ENCODE results near the gene METRNL.
A peak's percentile ranks its signal among the peaks of the same experiment; 100 is the strongest.

Gene METRNL

GRCh38 chr17:83081684-83082201 lies 2.3 kb downstream of the METRNL start:
- DNase-seq: no peak

GRCh38 chr17:83082424-83082823 lies 3.0 kb downstream of the METRNL start:
- no peak for DNase-seq

- no peak for DNase-seq
Measured at GRCh38 chr17:83082909-83083367, 3.5 kb downstream of the METRNL start.

GRCh38 chr17:83083368-83084201 lies 4.2 kb downstream of the METRNL start:
- peak; percentile 92 for DNase-seq

GRCh38 chr17:83084214-83084613 lies 4.8 kb downstream of the METRNL start:
- no peak for DNase-seq

GRCh38 chr17:83084621-83085056 lies 5.2 kb downstream of the METRNL start:
- no peak for DNase-seq

GRCh38 chr17:83085103-83085502 lies 5.7 kb downstream of the METRNL start:
- DNase-seq: no peak

- DNase-seq: no peak
Measured at GRCh38 chr17:83085526-83086198, 6.3 kb downstream of the METRNL start.

- no peak for DNase-seq
Measured at GRCh38 chr17:83086199-83086880, 6.9 kb downstream of the METRNL start.

- DNase-seq: no peak
Measured at GRCh38 chr17:83086907-83087787, 7.7 kb downstream of the METRNL start.

- DNase-seq: no peak
Measured at GRCh38 chr17:83087788-83088360, 8.5 kb downstream of the METRNL start.

- no peak for DNase-seq
Measured at GRCh38 chr17:83088451-83088850, 9.0 kb downstream of the METRNL start.

- no peak for DNase-seq
Measured at GRCh38 chr17:83088909-83089308, 9.5 kb downstream of the METRNL start.

- DNase-seq: no peak
Measured at GRCh38 chr17:83089328-83090132, 10.1 kb downstream of the METRNL start.

GRCh38 chr17:83090444-83091256 lies 11.2 kb downstream of the METRNL start:
- no peak for DNase-seq

- no peak for DNase-seq
Measured at GRCh38 chr17:83091257-83092141, 12.1 kb downstream of the METRNL start.

GRCh38 chr17:83092186-83092585 lies 12.8 kb downstream of the METRNL start:
- no peak for DNase-seq

- DNase-seq: no peak
Measured at GRCh38 chr17:83092931-83093330, 13.5 kb downstream of the METRNL start.

- no peak for DNase-seq
Measured at GRCh38 chr17:83093506-83093905, 14.1 kb downstream of the METRNL start.

Measured in T1000 (cell line).